ENCODE measurements around the gene MAGI2.

Gene MAGI2

DNA sequence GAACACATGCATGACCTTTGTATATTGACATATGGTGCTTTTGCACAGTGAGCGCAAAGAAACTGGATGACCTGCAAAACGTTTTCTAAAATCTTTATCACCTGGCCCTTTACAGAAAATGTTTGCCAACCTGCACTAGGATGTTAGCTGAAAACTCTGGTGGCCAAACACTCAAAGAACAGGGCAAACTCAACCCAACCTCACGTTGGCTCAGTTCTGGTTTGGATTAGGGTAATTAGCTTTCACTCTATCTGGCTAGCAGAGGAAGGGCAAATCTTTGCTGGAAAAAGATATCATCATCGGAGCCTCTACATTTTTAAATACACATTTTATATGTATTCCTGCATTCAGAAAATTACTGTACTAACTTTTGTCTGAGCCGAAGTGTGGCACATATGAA is 966.0 kb downstream of the MAGI2 start:
- DNase-seq (ENCODE audit: low spot score): no peak

GRCh38 chr7:78479348-78479747 is 974.1 kb downstream of the MAGI2 start:
- no peak for DNase-seq (ENCODE audit: low spot score)

DNA sequence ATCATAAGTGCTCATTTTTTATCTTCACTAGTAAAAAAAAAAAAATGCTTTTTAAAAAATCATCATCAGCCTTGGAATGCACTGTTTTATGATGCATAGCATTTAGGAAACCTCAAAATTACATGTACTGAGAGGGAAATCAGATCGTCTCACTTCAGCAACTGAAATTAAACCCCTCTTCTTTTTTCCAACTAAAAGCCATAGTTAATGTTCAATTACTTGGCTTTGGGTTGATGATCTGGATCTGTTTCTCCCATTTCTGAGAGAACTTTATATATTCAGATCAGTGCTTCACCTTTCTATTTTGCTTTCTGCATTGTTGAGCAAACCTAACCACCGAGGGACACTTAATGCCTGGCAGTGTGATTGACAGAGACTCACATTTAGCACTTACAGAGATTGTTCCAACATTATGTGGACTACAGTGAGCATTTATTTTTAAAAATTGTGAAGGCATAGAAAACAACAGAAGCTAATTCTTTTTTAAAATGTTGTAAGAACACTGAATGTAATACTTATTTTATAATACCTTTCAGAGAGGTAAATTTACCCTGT is 976.5 kb downstream of the MAGI2 start:
- no peak for DNase-seq (ENCODE audit: low spot score)

GRCh38 chr7:78473571-78474301 is 979.7 kb downstream of the MAGI2 start:
- no peak for DNase-seq (ENCODE audit: low spot score)

DNA sequence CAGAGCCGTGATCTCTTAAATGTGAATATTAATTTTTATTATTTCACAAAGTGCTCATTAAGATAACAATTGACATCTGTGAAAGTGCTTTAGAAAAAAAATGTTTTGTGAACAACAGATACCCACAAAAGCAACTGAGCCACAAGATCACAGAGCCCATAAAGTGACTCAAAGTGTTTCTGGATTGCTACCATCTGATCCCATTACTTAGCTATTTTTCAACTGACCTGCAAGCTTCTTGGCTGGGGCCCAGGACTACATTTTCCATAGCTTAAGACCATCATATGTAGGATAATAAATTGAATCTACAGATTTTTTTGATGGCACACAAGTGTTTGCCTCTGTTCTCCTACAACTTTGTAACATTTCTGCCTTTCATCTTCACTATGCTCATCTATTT is 980.4 kb downstream of the MAGI2 start:
- DNase-seq (ENCODE audit: low spot score): no peak

DNA sequence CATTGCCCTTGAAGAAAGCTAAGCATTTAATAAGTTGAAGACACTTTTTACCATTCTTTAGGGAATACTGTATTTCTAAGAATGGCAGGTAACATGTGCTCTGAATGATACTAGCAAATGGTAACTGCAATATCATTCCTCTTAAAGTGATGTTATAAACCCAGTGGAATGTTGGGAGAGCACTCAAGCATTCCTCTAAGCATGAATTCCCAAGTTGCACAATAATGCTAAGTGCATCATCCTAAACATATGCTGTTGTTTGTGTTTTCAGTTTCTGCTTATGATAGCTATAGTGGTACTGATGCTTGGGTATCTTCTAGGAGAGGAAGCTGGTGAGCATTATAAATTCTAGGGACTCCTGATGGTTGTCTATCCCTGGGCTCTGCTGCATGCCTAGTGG is 980.9 kb downstream of the MAGI2 start:
- no peak for DNase-seq (ENCODE audit: low spot score)

DNA sequence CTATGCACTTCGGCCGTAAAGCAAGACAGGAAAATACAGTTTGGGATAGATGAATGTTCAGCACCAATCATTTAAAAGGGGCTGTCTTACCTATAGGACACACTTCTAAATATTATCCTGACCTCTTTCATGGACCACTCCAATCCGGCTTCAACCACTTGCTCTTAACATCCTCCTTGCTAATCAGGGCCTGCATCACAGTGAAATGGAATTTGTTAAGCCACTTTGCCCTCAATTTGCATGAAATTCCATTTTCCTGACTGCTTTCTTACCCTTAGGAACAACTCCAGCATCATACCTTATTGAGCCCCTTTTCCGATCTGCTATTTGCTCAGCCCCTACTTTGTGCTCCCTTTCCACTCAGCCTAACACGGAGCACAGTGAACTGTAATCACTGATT is 987.6 kb downstream of the MAGI2 start:
- no peak for DNase-seq (ENCODE audit: low spot score)

- no peak for DNase-seq (ENCODE audit: low spot score)
These were observed 990.4 kb downstream of the MAGI2 start for GRCh38 chr7:78463039-78463438.

GRCh38 chr7:78450706-78451105 is 1002.8 kb downstream of the MAGI2 start:
- no peak for DNase-seq (ENCODE audit: low spot score)

DNA sequence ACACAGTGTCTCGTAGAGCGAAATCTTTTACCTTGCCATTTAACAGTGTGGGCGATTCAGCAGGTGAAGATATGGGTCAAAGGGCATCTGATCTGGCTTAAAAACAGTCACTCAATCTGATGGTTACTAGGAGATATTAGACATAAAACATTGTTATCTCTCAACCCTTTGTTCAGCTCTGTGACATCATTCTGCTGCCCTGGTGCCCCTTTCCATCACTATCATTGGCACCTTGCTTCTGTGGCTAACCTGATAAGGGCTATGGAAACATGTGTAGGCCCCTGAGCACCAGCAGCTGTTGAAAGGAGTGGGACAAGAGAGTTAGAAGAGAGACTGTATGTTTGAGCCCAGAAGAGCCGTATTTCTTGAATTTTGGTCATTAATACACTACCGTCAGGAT is 1004.6 kb downstream of the MAGI2 start:
- DNase-seq (ENCODE audit: low spot score): no peak

- no peak for DNase-seq (ENCODE audit: low spot score)
These were observed 1009.2 kb downstream of the MAGI2 start for GRCh38 chr7:78444267-78444666.

DNA sequence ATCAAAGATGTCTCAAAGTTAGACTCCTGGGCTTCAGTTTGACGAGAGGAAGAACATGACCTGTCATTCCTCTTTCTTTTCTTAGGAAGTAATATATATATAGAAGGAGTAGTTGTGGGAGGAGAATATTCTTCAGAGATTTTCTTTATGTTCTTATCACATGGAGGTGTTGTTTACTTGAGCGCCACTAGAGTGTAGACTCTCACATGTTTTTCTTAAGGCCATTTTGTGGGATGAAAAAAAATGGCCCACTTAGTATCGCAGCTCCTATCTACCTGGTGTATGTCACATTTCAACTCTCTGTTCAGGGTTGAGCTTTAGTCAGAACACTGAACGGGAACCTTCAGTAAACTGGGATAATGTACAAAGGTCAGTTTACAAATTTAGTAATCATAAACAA is 1009.7 kb downstream of the MAGI2 start:
- no peak for DNase-seq (ENCODE audit: low spot score)

GRCh38 chr7:78441737-78442136 is 1011.7 kb downstream of the MAGI2 start:
- no peak for DNase-seq (ENCODE audit: low spot score)

GRCh38 chr7:78438433-78438832 is 1015.0 kb downstream of the MAGI2 start:
- no peak for DNase-seq (ENCODE audit: low spot score)

GRCh38 chr7:78437118-78437517 is 1016.3 kb downstream of the MAGI2 start:
- DNase-seq (ENCODE audit: low spot score): no peak

- no peak for DNase-seq (ENCODE audit: low spot score)
These were observed 1018.1 kb downstream of the MAGI2 start for GRCh38 chr7:78435355-78435754.

DNA sequence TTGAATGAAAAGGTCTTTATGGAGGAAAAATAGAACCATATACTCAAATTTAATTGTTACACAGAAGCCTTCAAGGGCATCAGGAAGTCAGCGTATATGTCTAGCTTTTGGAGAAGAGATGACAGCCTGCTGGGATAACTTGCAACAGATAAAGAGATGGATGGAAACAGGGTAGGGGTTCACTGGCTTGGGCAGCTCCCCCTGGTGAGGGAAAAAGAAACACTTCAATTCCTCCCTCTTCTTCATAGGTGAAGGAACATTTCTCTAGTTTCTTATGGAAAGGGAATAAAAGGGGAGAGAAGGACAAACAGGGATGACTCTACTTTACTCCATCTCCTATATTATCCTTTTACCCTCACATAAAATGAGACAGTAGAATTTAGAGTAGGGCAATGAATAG is 1019.2 kb downstream of the MAGI2 start:
- DNase-seq (ENCODE audit: low spot score): no peak

DNA sequence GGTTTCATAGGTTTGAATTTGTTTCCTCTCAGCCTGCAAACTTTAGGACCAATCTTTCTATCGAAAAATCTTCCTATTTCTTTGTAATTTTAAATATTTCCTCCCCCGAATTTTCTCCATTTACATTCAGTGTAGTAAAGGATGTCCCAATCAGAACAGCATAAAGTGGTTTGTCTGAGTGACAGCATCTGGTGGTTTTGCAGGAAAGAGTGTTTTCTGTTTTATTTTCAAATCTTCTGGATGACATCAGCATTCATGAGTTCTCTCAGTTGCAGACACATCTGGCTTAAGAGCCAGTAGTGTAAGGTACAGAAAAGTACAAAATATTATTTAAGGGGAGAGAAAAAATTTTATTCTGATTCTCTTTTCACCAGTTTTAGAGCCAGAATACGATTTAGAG is 1020.0 kb downstream of the MAGI2 start:
- DNase-seq (ENCODE audit: low spot score): no peak

DNA sequence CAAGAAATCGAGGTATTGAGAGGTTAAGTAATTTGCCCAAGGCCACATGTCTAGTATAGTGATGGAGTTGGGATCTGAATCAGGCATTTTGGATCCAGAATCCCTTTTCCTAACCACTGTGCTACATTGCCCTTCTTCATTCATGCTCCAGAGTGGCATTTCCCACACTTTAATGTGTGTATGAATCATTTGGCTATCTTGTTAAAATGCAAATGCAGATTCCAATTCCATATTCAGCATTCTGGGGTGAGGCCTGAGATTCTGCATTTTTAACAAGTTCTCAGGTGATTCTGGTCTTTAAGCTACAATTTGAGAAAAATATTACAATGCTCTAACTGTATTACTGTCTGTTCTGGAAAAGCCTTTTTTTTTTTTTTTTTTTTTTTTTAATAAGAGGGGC is 1023.6 kb downstream of the MAGI2 start:
- DNase-seq (ENCODE audit: low spot score): no peak

- DNase-seq (ENCODE audit: low spot score): no peak
These were observed 1026.3 kb downstream of the MAGI2 start for GRCh38 chr7:78427209-78427608.

DNA sequence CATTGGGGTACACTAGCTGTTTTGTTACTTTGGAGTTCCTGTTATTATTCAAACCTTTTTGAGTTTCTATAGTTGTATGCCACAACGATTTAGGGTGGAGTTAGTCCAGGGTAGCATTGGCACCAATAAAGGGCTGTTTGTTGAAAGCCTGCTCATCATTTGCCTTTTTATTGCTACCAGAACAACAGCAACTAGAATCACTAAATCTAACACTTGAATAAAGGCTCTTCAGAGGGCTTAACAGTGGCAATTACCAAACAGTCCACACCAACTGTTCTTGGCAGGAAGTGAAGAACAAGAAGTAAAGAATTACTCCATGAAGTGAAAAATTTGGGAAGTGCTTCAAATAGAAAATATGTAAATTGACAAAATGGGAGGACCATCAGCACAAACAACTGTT is 1033.5 kb downstream of the MAGI2 start:
- no peak for DNase-seq (ENCODE audit: low spot score)

GRCh38 chr7:78417180-78417853 is 1036.2 kb downstream of the MAGI2 start:
- DNase-seq (ENCODE audit: low spot score): no peak

DNA sequence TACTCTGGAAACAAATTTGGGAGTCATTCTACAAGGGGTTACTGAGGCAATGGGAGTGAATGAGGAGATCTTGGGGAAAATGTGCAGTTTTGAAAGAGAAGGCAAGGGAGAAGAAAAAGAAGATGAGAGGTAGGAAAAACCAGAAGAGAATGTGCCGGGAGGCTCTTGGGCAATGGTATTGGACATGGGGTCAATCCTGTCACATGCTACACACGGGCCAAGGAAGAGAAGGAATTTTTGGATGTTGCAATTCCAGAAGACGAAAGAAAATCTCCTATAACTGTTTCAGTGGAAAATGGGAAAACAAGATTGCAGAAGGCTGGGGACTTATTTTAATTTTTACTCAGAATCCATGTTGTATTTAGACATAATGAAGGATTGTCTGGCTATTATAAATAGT is 1039.9 kb downstream of the MAGI2 start:
- no peak for DNase-seq (ENCODE audit: low spot score)

Measured in activated CD4-positive, alpha-beta T cell treated with anti-CD3 and anti-CD28 coated beads, Interleukin-2, Interleukin-4, amounts not matched to agents 100 ng/mL and 50 ng/mL, durations not matched to agents 16 hours and 8 hours (primary cell).